SU-DHL-6 (cell line): ENCODE data around the gene PRPF40A.

Experiments
- H2AFZ ChIP-seq: fragments of 200-600 bp; sonication (generic); 2 replicates; pipeline ENCODE4 v1.6.1; 2014; ENCODE audit warnings: low read depth, mild to moderate bottlenecking, moderate library complexity, mixed read lengths, antibody characterized with exemption, low read length; ENCODE audit not compliant: severe bottlenecking
- H3F3A ChIP-seq: fragments of 200-600 bp; shearing (Covaris generic); 2 replicates; pipeline ENCODE4 v1.6.0; 2016; ENCODE audit warnings: antibody characterized with exemption, mild to moderate bottlenecking; ENCODE audit not compliant: insufficient read depth
- H3K27ac ChIP-seq: fragments of 200-600 bp; sonication (generic); 2 replicates; pipeline ENCODE4 v1.5.1; 2016; ENCODE audit warnings: low read depth, mild to moderate bottlenecking, low read length, moderate library complexity, mixed read lengths
- H3K27me3 ChIP-seq: fragments of 200-600 bp; sonication (generic), shearing (Covaris generic); 2 replicates; pipeline ENCODE4 v1.6.0; 2014; ENCODE audit warnings: mild to moderate bottlenecking, low read length
- H3K36me3 ChIP-seq: fragments of 200-600 bp; sonication (generic); 2 replicates; pipeline ENCODE4 v1.6.1; 2014; ENCODE audit warnings: mild to moderate bottlenecking, low read length, mixed read lengths
- H3K4me2 ChIP-seq: fragments of 300-600, 200-600 bp; shearing (Covaris generic), sonication (generic); 2 replicates; pipeline ENCODE4 v1.6.0; 2014; ENCODE audit warnings: low read length, low read depth, mild to moderate bottlenecking; ENCODE audit not compliant: poor library complexity, severe bottlenecking
- H3K4me3 ChIP-seq: fragments of 200-600 bp; sonication (generic); 2 replicates; pipeline ENCODE4 v1.5.1; 2014; ENCODE audit warnings: antibody characterized with exemption, low read length, mild to moderate bottlenecking, mixed read lengths; ENCODE audit not compliant: insufficient read depth, poor library complexity, severe bottlenecking
- H3K79me2 ChIP-seq: fragments of 200-600 bp; sonication (generic); 2 replicates; pipeline ENCODE4 v1.6.1; 2014; ENCODE audit warnings: mild to moderate bottlenecking, low read length, moderate library complexity; ENCODE audit not compliant: insufficient read depth
- H3K9ac ChIP-seq: fragments of 200-600 bp; sonication (generic); 2 replicates; pipeline ENCODE4 v1.7.0; 2014; ENCODE audit warnings: mild to moderate bottlenecking, low read length
- H3K9me2 ChIP-seq: fragments of 200-600 bp; sonication (generic); replicated peaks from 2 replicates; pipeline ENCODE4 v1.6.1; 2014; ENCODE audit warnings: low read length; ENCODE audit not compliant: insufficient read depth
- H3K9me3 ChIP-seq: fragments of 200-600 bp; sonication (generic); 2 replicates; pipeline ENCODE4 v1.6.1; 2014; ENCODE audit warnings: low read length, mixed read lengths; ENCODE audit not compliant: insufficient read depth
- H4K20me1 ChIP-seq: fragments of 200-600 bp; sonication (generic); 2 replicates; pipeline ENCODE4 v1.6.1; 2014; ENCODE audit warnings: low read depth, mild to moderate bottlenecking, antibody characterized with exemption, low read length, moderate library complexity, mixed read lengths
- CTCF ChIP-seq: fragments of 200-600 bp; sonication (generic); IDR thresholded peaks from one replicate; pipeline ENCODE4 v1.5.1; 2017; ENCODE audit warnings: antibody characterized with exemption, mild to moderate bottlenecking, low read length, moderate library complexity; ENCODE audit not compliant: insufficient read depth, poor library complexity, severe bottlenecking
- EZH2phosphoT487 ChIP-seq: fragments of 200-600 bp; sonication (generic), shearing (Covaris generic); conservative IDR thresholded peaks from 2 replicates; pipeline ENCODE4 v1.6.1; 2018; ENCODE audit warnings: mild to moderate bottlenecking, antibody characterized with exemption, low read length, moderate library complexity, mixed read lengths

PRPF40A gene

GRCh38 chr2:152661076-152661475 is 56.2 kb downstream of the PRPF40A start:
- Histone ChIP-seq H3K27me3 (no peaks in the 10 kb centered on the region), H3K36me3 (peaks cover 68% of the 10 kb centered on the region), H3K9me2 (no peaks in the 10 kb centered on the region), H3K4me2 (no peak overlapping the region), H3K9me3 (no peaks in the 10 kb centered on the region), H3F3A (peaks cover 9% of the 10 kb centered on the region; the same call in 1 of the 2 replicates), H3K79me2 (no peaks in the 10 kb centered on the region), H4K20me1 (no peaks in the 10 kb centered on the region), H3K27ac (no peak overlapping the region), H3K9ac (no peak overlapping the region), H3K4me3 (no peak overlapping the region), H2AFZ (no peak overlapping the region)
- no peak for TF ChIP-seq CTCF
- TF ChIP-seq EZH2phosphoT487 = no peak

GRCh38 chr2:152658221-152658620 is 59.0 kb downstream of the PRPF40A start:
- H3K27ac ChIP-seq = no peak overlapping the region
- TF ChIP-seq EZH2phosphoT487 (no peak), CTCF (no peak)

GRCh38 chr2:152657043-152657442 is 60.2 kb downstream of the PRPF40A start:
- no peak overlapping the region for H3K27ac ChIP-seq
- H3K36me3 ChIP-seq = peaks cover 67% of the 10 kb centered on the region
- TF ChIP-seq CTCF = no peak
- TF ChIP-seq EZH2phosphoT487 = no peak

More at GRCh38 chr2:152658221-152658620, 59.0 kb downstream of the PRPF40A start:
- no peak overlapping the region for H3K9ac ChIP-seq
- peaks cover 9% of the 10 kb centered on the region; the same call in 1 of the 2 replicates for H3F3A ChIP-seq
- peaks cover 75% of the 10 kb centered on the region for H3K36me3 ChIP-seq
- no peaks in the 10 kb centered on the region for H3K79me2 ChIP-seq
- H3K9me3 ChIP-seq = no peaks in the 10 kb centered on the region
- no peak overlapping the region for H3K4me2 ChIP-seq
- no peaks in the 10 kb centered on the region for H3K9me2 ChIP-seq
- H3K4me3 ChIP-seq = no peak overlapping the region
- no peaks in the 10 kb centered on the region for H4K20me1 ChIP-seq
- no peak overlapping the region for H2AFZ ChIP-seq
- H3K27me3 ChIP-seq = no peaks in the 10 kb centered on the region

More at GRCh38 chr2:152657043-152657442, 60.2 kb downstream of the PRPF40A start:
- Histone ChIP-seq H2AFZ (no peak overlapping the region), H3K79me2 (no peaks in the 10 kb centered on the region), H4K20me1 (no peaks in the 10 kb centered on the region; the same call in 1 of the 2 replicates), H3F3A (peaks cover 9% of the 10 kb centered on the region; the same call in 1 of the 2 replicates), H3K9ac (no peak overlapping the region), H3K9me3 (no peaks in the 10 kb centered on the region), H3K4me2 (no peak overlapping the region), H3K4me3 (no peak overlapping the region), H3K27me3 (no peaks in the 10 kb centered on the region), H3K9me2 (no peaks in the 10 kb centered on the region)
